Measurements from ENCODE around the gene HSDL2. TPM values are rescaled to one million over a fixed set of nuclear protein-coding genes. Genes with fewer than 3 reads are reported as not detected.

The HSDL2 gene
- total RNA-seq, 1 donor from 2014 or later: 26.5 TPM

GRCh38 chr9:112396416-112396815, 16.5 kb downstream of the HSDL2 start:
- TF ChIP-seq, protein P1, sequence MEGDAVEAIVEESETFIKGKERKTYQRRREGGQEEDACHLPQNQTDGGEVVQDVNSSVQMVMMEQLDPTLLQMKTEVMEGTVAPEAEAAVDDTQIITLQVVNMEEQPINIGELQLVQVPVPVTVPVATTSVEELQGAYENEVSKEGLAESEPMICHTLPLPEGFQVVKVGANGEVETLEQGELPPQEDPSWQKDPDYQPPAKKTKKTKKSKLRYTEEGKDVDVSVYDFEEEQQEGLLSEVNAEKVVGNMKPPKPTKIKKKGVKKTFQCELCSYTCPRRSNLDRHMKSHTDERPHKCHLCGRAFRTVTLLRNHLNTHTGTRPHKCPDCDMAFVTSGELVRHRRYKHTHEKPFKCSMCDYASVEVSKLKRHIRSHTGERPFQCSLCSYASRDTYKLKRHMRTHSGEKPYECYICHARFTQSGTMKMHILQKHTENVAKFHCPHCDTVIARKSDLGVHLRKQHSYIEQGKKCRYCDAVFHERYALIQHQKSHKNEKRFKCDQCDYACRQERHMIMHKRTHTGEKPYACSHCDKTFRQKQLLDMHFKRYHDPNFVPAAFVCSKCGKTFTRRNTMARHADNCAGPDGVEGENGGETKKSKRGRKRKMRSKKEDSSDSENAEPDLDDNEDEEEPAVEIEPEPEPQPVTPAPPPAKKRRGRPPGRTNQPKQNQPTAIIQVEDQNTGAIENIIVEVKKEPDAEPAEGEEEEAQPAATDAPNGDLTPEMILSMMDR (IDR thresholded peaks at IDR 0.05; ENCODE audit: unreplicated experiment): no peak
- peaks cover 60% of the 10 kb centered on the region for H3K36me3 Mint-ChIP-seq
- H3K27me3 Mint-ChIP-seq (ENCODE audit: low read depth): no peaks in the 10 kb centered on the region
- peaks cover 53% of the 10 kb centered on the region for H3K9me3 Mint-ChIP-seq
- H3K27ac Mint-ChIP-seq: no peak overlapping the region
- no peak for DNase-seq (ENCODE audit: low spot score in 2 of 2, unreplicated experiment in 2 of 2)
- H3K4me1 Mint-ChIP-seq: peaks cover under 1% of the 10 kb centered on the region
- H3K4me3 Mint-ChIP-seq: no peak overlapping the region

- no peaks in the 10 kb centered on the region for H3K27me3 Mint-ChIP-seq (ENCODE audit: low read depth)
- no peak for DNase-seq (ENCODE audit: low spot score in 2 of 2, unreplicated experiment in 2 of 2)
- H3K4me1 Mint-ChIP-seq: peaks cover 3% of the 10 kb centered on the region
- no peak overlapping the region for H3K27ac Mint-ChIP-seq
- peaks cover 51% of the 10 kb centered on the region for H3K9me3 Mint-ChIP-seq
- no peak overlapping the region for H3K4me3 Mint-ChIP-seq
- TF ChIP-seq, protein P1 (IDR thresholded peaks at IDR 0.05; ENCODE audit: unreplicated experiment): no peak
- peaks cover 60% of the 10 kb centered on the region for H3K36me3 Mint-ChIP-seq
These were observed 17.0 kb downstream of the HSDL2 start for GRCh38 chr9:112396872-112397271.

DNA sequence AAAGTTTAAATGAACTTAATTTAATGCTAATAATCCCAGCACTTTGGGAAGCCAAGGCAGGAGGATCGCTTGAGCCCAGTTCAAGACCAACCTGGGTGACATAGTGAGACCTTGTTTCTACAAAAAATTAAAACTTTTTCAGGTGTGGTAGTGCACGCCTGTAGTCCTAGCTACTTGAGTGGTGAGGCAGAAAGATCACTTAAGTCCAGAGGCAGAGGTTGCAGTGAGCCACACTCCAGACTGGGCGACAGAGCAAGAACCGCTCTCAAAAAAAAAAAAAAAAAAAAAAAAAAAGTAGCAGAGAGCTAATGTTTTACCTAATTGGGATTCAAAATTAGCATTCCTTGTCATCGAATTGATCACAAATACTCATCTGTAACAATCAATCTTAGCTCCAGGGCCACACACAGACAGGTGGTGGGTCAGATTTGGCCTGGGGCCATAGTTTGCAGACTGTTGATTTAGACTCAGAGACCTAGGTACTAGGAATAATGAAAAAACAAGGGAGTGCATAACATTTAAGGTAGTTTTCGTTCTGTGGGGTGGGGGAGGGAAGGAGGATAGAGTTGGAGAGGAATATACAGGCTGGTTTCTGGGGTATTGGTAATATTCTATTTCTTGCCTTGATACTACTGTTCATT, 21.4 kb downstream of the HSDL2 start:
- no peaks in the 10 kb centered on the region for H3K27me3 Mint-ChIP-seq (ENCODE audit: low read depth)
- peaks cover 32% of the 10 kb centered on the region for H3K9me3 Mint-ChIP-seq
- TF ChIP-seq, protein P1 (IDR thresholded peaks at IDR 0.05; ENCODE audit: unreplicated experiment): no peak
- DNase-seq (ENCODE audit: low spot score in 2 of 2, unreplicated experiment in 2 of 2): no peak
- peaks cover 39% of the 10 kb centered on the region for H3K36me3 Mint-ChIP-seq
- H3K4me1 Mint-ChIP-seq: peaks cover 14% of the 10 kb centered on the region
- no peak overlapping the region for H3K27ac Mint-ChIP-seq
- no peak overlapping the region for H3K4me3 Mint-ChIP-seq

DNA sequence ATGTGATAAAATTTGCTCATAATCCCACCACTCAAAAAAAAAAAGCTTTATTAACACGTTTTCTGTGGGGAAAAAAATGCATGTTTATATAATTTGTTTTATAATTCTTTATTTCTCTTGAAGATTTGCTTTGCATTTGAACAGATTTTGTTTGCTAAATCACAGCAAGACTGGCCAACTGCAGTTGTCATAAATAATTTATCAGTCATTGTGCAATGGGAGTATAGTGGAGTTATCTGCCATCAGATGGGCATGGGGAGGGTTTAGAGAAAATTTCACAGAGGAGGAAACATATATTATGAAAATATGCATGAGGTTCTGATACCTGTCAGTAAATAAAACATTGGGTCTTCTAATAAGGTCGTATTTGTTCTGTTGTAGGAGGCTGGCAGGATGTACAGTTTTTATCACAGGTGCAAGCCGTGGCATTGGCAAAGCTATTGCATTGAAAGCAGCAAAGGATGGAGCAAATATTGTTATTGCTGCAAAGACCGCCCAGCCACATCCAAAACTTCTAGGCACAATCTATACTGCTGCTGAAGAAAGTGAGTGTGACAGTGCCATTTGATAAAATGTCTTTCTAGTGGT, 23.8 kb downstream of the HSDL2 start:
- no peak overlapping the region for H3K4me3 Mint-ChIP-seq
- peaks cover 29% of the 10 kb centered on the region for H3K36me3 Mint-ChIP-seq
- peaks cover 14% of the 10 kb centered on the region for H3K9me3 Mint-ChIP-seq
- no peak overlapping the region for H3K27ac Mint-ChIP-seq
- no peak for DNase-seq (ENCODE audit: low spot score in 2 of 2, unreplicated experiment in 2 of 2)
- TF ChIP-seq, protein P1 (IDR thresholded peaks at IDR 0.05; ENCODE audit: unreplicated experiment): no peak
- peaks cover 14% of the 10 kb centered on the region for H3K4me1 Mint-ChIP-seq
- H3K27me3 Mint-ChIP-seq (ENCODE audit: low read depth): no peaks in the 10 kb centered on the region

DNA sequence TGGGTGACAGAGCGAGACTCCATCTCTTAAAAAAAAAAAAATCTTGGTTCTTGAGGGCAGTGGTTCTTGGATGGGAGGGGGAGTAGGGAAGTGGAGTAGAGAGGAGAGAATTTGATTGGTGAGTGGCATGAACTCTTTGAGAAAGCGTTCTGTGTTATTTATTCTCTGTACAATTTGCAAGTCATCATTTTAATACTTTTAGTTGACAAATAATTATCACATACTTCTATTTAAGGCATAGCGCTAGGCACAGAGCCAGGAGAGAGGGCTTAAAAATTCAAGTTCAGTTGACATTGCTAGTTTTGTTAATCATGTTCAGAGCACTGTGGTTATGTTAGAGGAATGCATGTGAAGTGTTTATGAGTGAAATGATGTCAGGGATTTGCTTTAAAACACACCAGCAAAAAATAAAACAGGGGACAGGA, 24.6 kb downstream of the HSDL2 start:
- H3K27ac Mint-ChIP-seq: peak overlapping the region; percentile 27
- TF ChIP-seq, protein P1 (IDR thresholded peaks at IDR 0.05; ENCODE audit: unreplicated experiment): no peak
- H3K4me1 Mint-ChIP-seq: peaks cover 14% of the 10 kb centered on the region
- H3K27me3 Mint-ChIP-seq (ENCODE audit: low read depth): no peaks in the 10 kb centered on the region
- peaks cover 6% of the 10 kb centered on the region for H3K9me3 Mint-ChIP-seq
- no peak overlapping the region for H3K4me3 Mint-ChIP-seq
- peaks cover 25% of the 10 kb centered on the region for H3K36me3 Mint-ChIP-seq
- DNase-seq (ENCODE audit: low spot score in 2 of 2, unreplicated experiment in 2 of 2): no peak
